Tibial artery (tissue), 4 donors: ENCODE data around the gene TMEM150B.

Source experiments
- DNase-seq, 2 donors: peaks; one replicate each; pipeline ENCODE4 v3.0.0-alpha.2; 2019
- H3K27ac ChIP-seq, 2 donors: fragments of 200-600 bp; sonication (generic) in 1 of 2; 1 replicate in 1 of 2; 2 replicates in 1 of 2; pipeline ENCODE4 v1.5.1; 2018 to 2019; ENCODE audit warnings: mild to moderate bottlenecking in 1 of 2
- H3K27me3 ChIP-seq, 2 donors: fragments of 200-600 bp; sonication (generic) in 1 of 2; one replicate each; pipeline versions ENCODE4 v1.5.1 to v1.6.0; 2016 to 2019
- H3K36me3 ChIP-seq, 3 donors: fragments of 200-600 bp; sonication (generic) in 2 of 3; one replicate each; pipeline ENCODE4 v1.5.1; 2016 to 2019; ENCODE audit warnings: mild to moderate bottlenecking in 2 of 3
- H3K4me1 ChIP-seq, 4 donors: fragments of 200-600 bp; sonication (generic) in 2 of 4; 1 replicate in 3 of 4; 2 replicates in 1 of 4; pipeline ENCODE4 v1.5.1; 2016 to 2019
- H3K4me3 ChIP-seq, 2 donors: fragments of 200-600 bp; sonication (generic) in 1 of 2; 1 replicate in 1 of 2; 2 replicates in 1 of 2; pipeline ENCODE4 v1.5.1; 2018 to 2019; ENCODE audit warnings: mild to moderate bottlenecking in 2 of 2
- H3K9me3 ChIP-seq, 3 donors: fragments of 200-600 bp; sonication (generic) in 1 of 3; one replicate each; pipeline ENCODE4 v1.5.1; 2016 to 2019
- CTCF ChIP-seq, 2 experiments: fragments of 200-600 bp in 1 of 2; fragments of 450-650 bp in 1 of 2; IDR thresholded peaks; one replicate each; pipeline ENCODE4 v1.5.1; 2017 to 2019; ENCODE audit warnings: antibody characterized with exemption in 2 of 2, mild to moderate bottlenecking in 1 of 2, moderate library complexity in 1 of 2
- intact Hi-C: fragments of 100-400 bp; cut with DNase I; formaldehyde crosslinking; loops from one replicate; pipeline ENCODE4 v1.15.0; 2023; ENCODE audit warnings: low total_unique reads

Gene TMEM150B

GRCh38 chr19:55347442-55348009, 22.4 kb upstream of the TMEM150B start:
- Histone ChIP-seq H3K9me3 (no peaks in the 10 kb centered on the region), H3K4me1 (no peaks in the 10 kb centered on the region), H3K27me3 (peaks cover 0 to 36% of the 10 kb centered on the region in 2 donors), H3K27ac (no peak overlapping the region), H3K4me3 (no peak overlapping the region), H3K36me3 (peaks cover 12 to 43% (median 19%) of the 10 kb centered on the region in 3 donors)
- intact Hi-C loops: no loop called here
- DNase-seq: no peak
- TF ChIP-seq CTCF (IDR thresholded peaks at IDR 0.05): no peak

- Histone ChIP-seq H3K27ac (no peak overlapping the region), H3K27me3 (peaks cover 0 to 30% of the 10 kb centered on the region in 2 donors), H3K9me3 (no peaks in the 10 kb centered on the region), H3K4me3 (no peak overlapping the region), H3K4me1 (no peaks in the 10 kb centered on the region), H3K36me3 (peaks cover 12 to 49% (median 25%) of the 10 kb centered on the region in 3 donors)
- intact Hi-C loops: no loop called here
- TF ChIP-seq CTCF (IDR thresholded peaks at IDR 0.05): no peak
- DNase-seq: no peak
These were observed 21.7 kb upstream of the TMEM150B start for GRCh38 chr19:55346725-55347441.

GRCh38 chr19:55345818-55346724, 20.9 kb upstream of the TMEM150B start:
- TF ChIP-seq CTCF (IDR thresholded peaks at IDR 0.05): no peak
- H3K4me1 ChIP-seq: peaks cover 0 to 6% (median 4%) of the 10 kb centered on the region in 4 donors
- intact Hi-C loops: no loop called here
- no peak for DNase-seq
- H3K36me3 ChIP-seq: peaks cover 12 to 50% (median 26%) of the 10 kb centered on the region in 3 donors
- no peaks in the 10 kb centered on the region for H3K9me3 ChIP-seq
- H3K27ac ChIP-seq: no peak overlapping the region
- H3K4me3 ChIP-seq: no peak overlapping the region
- H3K27me3 ChIP-seq: peaks cover 0 to 22% of the 10 kb centered on the region in 2 donors

GRCh38 chr19:55345101-55345817, 20.1 kb upstream of the TMEM150B start:
- Histone ChIP-seq H3K36me3 (peaks cover 12 to 50% (median 26%) of the 10 kb centered on the region in 3 donors), H3K27me3 (peaks cover 0 to 14% of the 10 kb centered on the region in 2 donors), H3K4me3 (no peak overlapping the region), H3K27ac (no peak overlapping the region), H3K4me1 (peaks cover 0 to 14% (median 13%) of the 10 kb centered on the region in 4 donors), H3K9me3 (no peaks in the 10 kb centered on the region)
- no peak for TF ChIP-seq CTCF (IDR thresholded peaks at IDR 0.05)
- DNase-seq: no peak
- intact Hi-C loops: no loop called here

- Histone ChIP-seq H3K27me3 (peaks cover 0 to 8% of the 10 kb centered on the region in 2 donors), H3K4me3 (no peak overlapping the region), H3K9me3 (no peaks in the 10 kb centered on the region), H3K4me1 (peaks cover 0 to 19% (median 15%) of the 10 kb centered on the region in 4 donors), H3K27ac (no peak overlapping the region), H3K36me3 (peaks cover 12 to 50% (median 26%) of the 10 kb centered on the region in 3 donors)
- intact Hi-C loops: loop anchor here (5.0 kb wide), 1 partner anchor 42 kb away; no protein-coding TSS in a partner anchor
- TF ChIP-seq CTCF (IDR thresholded peaks at IDR 0.05): no peak
- no peak for DNase-seq
These were observed 19.3 kb upstream of the TMEM150B start for GRCh38 chr19:55344444-55344843.
